HG03108 (cell line): ENCODE results near the gene D2HGDH.
"Not testable (repeated sequence)": the region's sequence is repeated elsewhere in the genome, so short reads cannot be mapped to it uniquely, and the experiment has no call there.

ENCODE experiments used
- ATAC-seq: cut with Tn5 transposase; IDR thresholded peaks from one replicate; pipeline ENCODE4 v1.9.1; 2021; ENCODE audit warnings: moderate library complexity; ENCODE audit not compliant: unreplicated experiment

Gene D2HGDH

DNA sequence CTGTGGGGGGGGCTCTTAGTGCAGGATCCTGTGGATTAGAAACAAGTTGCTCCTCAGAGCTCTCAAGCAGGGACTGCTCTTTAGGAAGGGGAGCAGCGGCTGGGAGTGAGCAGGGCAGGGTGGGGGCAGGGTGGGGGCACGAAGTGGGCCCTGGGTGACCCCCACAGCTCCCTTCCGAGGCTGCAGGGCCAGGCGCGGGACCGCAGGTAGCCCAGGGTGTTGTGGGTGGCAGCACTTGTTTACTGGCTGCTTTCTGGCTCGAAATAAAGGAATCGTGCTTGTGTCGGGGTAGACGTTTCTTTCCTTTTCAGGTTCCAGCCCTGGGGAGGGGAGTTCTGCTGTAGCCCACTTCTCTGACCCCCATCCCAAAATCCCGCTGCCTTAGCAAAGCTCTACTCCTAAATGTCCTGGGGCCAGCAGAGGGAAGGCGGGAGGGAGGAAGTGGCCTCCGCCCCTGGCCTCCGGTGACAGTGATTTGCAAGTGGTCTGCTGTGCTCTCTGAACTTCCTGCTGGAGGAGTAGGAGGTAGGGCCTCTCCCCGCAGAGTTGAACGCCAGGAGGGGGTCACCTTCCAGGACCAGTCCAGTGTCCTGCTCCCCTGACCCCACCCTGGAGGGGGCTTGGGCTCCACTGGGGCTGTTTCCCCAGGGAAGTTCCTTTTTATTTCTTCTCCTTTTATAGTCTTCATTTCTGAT lies 82.8 kb downstream of the D2HGDH start:
- no peak for ATAC-seq

DNA sequence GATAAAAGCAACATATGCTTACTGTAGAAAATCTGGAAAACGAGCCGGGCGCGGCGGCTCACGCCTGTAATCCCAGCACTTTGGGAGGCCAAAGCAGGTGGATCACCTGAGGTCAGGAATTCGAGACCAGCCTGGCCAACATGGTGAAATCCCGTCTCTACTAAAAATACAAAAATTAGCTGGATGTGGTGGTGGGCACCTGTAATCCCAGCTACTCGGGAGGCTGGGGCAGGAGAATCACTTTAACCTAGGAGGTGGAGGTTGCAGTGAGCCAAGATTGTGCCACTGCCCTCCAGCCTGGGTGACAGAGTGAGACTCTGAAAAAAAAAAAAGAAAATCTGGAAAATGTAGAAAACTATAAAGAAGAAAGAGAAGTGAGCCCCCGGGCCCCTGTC lies 83.4 kb downstream of the D2HGDH start:
- ATAC-seq, result not testable (repeated sequence)
